Measurements from ENCODE around the gene RAB31.

RAB31 gene

DNA sequence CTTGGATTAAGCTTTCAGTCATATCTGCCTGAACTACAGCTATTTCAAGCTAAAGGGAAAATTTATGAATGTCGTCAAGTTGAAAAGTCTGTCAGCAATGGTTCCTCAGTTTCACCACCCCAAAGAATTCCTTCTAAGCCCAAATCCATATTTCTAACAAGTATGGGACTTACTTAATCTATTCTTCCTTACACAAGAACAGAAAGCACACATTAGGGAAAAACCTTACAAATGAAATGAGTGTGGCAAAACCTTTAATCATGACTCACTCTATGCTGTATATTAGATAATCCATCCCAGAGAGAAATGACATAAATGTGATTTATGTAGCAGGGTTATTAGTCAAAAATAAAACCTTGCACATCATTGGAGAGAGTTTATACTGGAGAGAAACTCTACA lies 78.9 kb downstream of the RAB31 start:
- no peaks in the 10 kb centered on the region for H3K36me3 Mint-ChIP-seq (ENCODE audit: low read depth)
- H3K9me3 Mint-ChIP-seq, result no peaks in the 10 kb centered on the region
- H3K4me1 Mint-ChIP-seq (ENCODE audit: low read depth), result no peaks in the 10 kb centered on the region
- H3K27ac Mint-ChIP-seq, result no peak overlapping the region
- H3K27me3 Mint-ChIP-seq (ENCODE audit: low read depth), result peaks cover 4% of the 10 kb centered on the region
- no peak overlapping the region for H3K4me3 Mint-ChIP-seq

DNA sequence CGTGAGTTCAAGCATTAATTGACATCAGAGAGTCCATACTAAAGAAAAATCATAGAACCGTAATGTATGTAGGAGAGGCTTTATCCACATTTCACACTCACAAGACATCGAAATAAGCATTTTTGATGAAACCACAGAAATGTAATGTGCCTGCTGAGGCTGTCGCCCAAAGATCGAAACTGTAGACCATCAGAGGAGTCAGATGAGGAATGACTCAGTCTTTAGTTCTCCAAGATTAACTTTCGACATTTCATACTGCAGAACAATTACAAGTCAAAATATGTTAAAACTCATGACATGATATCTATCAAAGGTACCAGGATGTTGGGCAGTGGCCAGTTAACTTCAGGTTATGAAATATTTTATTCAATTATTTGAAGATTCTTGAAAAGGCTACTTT lies 79.6 kb downstream of the RAB31 start:
- Mint-ChIP-seq H3K4me1 (ENCODE audit: low read depth) (no peaks in the 10 kb centered on the region), H3K27ac (no peak overlapping the region), H3K9me3 (no peaks in the 10 kb centered on the region), H3K36me3 (ENCODE audit: low read depth) (no peaks in the 10 kb centered on the region), H3K27me3 (ENCODE audit: low read depth) (peaks cover 4% of the 10 kb centered on the region), H3K4me3 (no peak overlapping the region)

DNA sequence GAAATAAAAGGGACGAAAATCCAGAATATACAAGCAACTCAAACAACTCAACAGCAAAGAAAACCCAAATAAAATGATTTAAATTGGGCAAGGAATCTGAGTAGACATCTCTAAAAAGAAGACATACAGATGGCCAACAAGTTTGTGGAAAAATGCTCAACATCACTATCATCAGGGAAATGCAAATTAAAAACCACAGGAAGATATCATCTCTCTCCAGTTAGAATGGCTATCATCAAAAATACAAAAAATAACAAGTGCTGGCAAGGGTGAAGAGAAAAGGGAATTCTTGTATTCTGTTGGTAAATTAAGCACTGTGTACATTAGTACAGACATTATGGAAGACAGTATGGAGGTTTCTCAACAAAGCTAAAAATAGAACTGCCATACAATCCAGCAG lies 80.0 kb downstream of the RAB31 start:
- H3K9me3 Mint-ChIP-seq, result no peaks in the 10 kb centered on the region
- no peak overlapping the region for H3K27ac Mint-ChIP-seq
- H3K36me3 Mint-ChIP-seq (ENCODE audit: low read depth), result no peaks in the 10 kb centered on the region
- H3K4me3 Mint-ChIP-seq, result no peak overlapping the region
- H3K27me3 Mint-ChIP-seq (ENCODE audit: low read depth), result peaks cover 4% of the 10 kb centered on the region
- H3K4me1 Mint-ChIP-seq (ENCODE audit: low read depth), result no peaks in the 10 kb centered on the region

GRCh38 chr18:9788860-9789259 lies 80.8 kb downstream of the RAB31 start:
- Mint-ChIP-seq H3K4me3 (no peak overlapping the region), H3K36me3 (ENCODE audit: low read depth) (no peaks in the 10 kb centered on the region), H3K9me3 (no peaks in the 10 kb centered on the region), H3K27me3 (ENCODE audit: low read depth) (peaks cover 4% of the 10 kb centered on the region), H3K4me1 (ENCODE audit: low read depth) (no peaks in the 10 kb centered on the region), H3K27ac (no peak overlapping the region)

DNA sequence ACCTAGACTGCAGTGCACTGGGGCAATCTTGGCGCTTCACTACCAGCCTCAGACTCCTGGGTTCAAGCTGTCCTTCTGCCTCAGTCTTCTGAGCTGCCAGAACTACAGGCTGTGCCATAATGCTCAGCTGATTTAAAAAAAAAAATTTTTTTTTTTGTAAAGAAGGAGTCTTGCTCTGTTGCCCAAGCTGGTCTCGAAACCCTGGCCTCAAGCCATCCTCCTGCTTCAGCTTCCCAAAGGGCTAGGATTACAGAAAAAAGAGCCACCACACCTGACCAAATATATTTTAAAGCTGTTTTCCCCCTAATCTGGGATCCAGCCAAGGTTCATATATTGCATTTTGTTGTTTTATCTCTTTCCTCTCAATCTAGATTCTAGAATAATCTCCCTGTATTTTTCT lies 82.2 kb downstream of the RAB31 start:
- no peak overlapping the region for H3K4me3 Mint-ChIP-seq
- H3K36me3 Mint-ChIP-seq (ENCODE audit: low read depth), result no peaks in the 10 kb centered on the region
- no peaks in the 10 kb centered on the region for H3K9me3 Mint-ChIP-seq
- H3K27me3 Mint-ChIP-seq (ENCODE audit: low read depth), result peaks cover 4% of the 10 kb centered on the region
- H3K4me1 Mint-ChIP-seq (ENCODE audit: low read depth), result no peaks in the 10 kb centered on the region
- no peak overlapping the region for H3K27ac Mint-ChIP-seq

GRCh38 chr18:9791991-9792390 lies 83.9 kb downstream of the RAB31 start:
- H3K27me3 Mint-ChIP-seq (ENCODE audit: low read depth), result no peaks in the 10 kb centered on the region
- H3K4me1 Mint-ChIP-seq (ENCODE audit: low read depth), result no peaks in the 10 kb centered on the region
- H3K36me3 Mint-ChIP-seq (ENCODE audit: low read depth), result no peaks in the 10 kb centered on the region
- H3K9me3 Mint-ChIP-seq, result no peaks in the 10 kb centered on the region
- no peak overlapping the region for H3K4me3 Mint-ChIP-seq
- H3K27ac Mint-ChIP-seq, result no peak overlapping the region

DNA sequence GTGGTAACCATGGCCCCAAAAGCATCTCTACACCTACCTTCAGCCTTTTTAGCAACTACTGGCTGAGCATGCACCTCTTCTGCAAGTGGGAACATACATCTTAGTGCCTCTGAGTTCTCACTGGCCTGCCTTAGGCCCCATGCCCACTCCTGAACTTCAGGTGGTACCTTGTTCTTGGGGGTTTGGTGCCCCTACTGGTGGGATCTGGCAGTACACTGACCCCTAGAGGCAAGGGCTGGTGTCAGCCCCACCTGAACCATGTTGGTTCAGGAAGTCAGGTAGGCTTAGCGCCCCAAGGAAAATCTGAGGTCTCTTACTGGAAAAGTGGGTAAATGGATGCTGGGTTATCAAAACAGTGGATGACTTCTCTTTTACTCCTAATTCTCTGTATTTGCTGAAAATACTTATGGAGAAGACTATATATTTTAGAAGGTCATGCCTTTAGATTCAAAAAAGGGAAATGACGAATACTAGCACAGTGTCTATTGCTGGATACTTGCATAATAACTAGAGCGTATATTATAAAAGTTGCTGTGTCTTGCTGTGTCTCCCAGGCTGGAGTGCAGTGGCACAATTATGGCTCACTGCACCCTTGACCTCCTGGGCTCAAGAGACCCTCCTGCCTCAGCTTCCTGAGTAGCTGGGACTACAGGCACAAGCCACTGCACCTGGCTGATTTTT lies 84.6 kb downstream of the RAB31 start:
- Mint-ChIP-seq H3K9me3 (no peaks in the 10 kb centered on the region), H3K27ac (no peak overlapping the region), H3K27me3 (ENCODE audit: low read depth) (no peaks in the 10 kb centered on the region), H3K4me3 (no peak overlapping the region), H3K36me3 (ENCODE audit: low read depth) (no peaks in the 10 kb centered on the region), H3K4me1 (ENCODE audit: low read depth) (no peaks in the 10 kb centered on the region)

- Mint-ChIP-seq H3K27me3 (ENCODE audit: low read depth) (no peaks in the 10 kb centered on the region), H3K36me3 (ENCODE audit: low read depth) (no peaks in the 10 kb centered on the region), H3K4me1 (ENCODE audit: low read depth) (no peaks in the 10 kb centered on the region), H3K9me3 (no peaks in the 10 kb centered on the region), H3K27ac (no peak overlapping the region), H3K4me3 (no peak overlapping the region)
Measured at GRCh38 chr18:9796011-9796410, 87.9 kb downstream of the RAB31 start.

DNA sequence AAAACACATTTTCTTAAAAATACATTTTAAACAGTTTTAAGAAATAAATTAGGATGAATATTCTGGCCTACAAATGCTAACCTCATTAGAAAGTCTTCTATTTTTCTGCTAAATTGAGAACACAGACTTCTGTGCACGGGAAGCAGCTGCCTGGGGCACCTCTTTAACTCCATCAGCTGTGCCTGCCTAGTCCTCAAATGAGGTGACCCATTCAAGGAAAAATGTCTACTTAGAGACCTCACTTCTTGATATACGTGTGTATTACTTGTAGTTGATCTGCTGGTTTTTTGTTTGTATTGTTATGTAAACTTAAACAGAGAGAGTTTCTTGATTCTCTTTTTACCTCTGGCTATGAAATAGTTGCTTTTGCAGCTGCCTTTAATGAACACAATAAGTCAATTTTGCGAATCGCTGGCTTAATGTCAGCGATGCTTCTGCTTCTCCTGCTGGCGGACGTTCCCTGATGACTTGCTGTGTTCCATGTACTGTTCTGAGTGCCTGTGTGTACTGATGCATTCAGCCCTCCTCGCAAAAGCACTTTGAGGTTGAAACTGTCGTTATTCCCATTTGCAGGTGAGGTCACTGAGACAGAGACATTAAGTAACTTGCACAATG lies 88.9 kb downstream of the RAB31 start:
- no peaks in the 10 kb centered on the region for H3K27me3 Mint-ChIP-seq (ENCODE audit: low read depth)
- no peaks in the 10 kb centered on the region for H3K36me3 Mint-ChIP-seq (ENCODE audit: low read depth)
- no peak overlapping the region for H3K27ac Mint-ChIP-seq
- H3K4me3 Mint-ChIP-seq, result no peak overlapping the region
- H3K4me1 Mint-ChIP-seq (ENCODE audit: low read depth), result no peaks in the 10 kb centered on the region
- H3K9me3 Mint-ChIP-seq, result no peaks in the 10 kb centered on the region

GRCh38 chr18:9802175-9803062 lies 94.3 kb downstream of the RAB31 start:
- Mint-ChIP-seq H3K27me3 (ENCODE audit: low read depth) (no peaks in the 10 kb centered on the region), H3K4me3 (no peak overlapping the region), H3K27ac (no peak overlapping the region), H3K36me3 (ENCODE audit: low read depth) (no peaks in the 10 kb centered on the region), H3K4me1 (ENCODE audit: low read depth) (no peaks in the 10 kb centered on the region), H3K9me3 (no peaks in the 10 kb centered on the region)

DNA sequence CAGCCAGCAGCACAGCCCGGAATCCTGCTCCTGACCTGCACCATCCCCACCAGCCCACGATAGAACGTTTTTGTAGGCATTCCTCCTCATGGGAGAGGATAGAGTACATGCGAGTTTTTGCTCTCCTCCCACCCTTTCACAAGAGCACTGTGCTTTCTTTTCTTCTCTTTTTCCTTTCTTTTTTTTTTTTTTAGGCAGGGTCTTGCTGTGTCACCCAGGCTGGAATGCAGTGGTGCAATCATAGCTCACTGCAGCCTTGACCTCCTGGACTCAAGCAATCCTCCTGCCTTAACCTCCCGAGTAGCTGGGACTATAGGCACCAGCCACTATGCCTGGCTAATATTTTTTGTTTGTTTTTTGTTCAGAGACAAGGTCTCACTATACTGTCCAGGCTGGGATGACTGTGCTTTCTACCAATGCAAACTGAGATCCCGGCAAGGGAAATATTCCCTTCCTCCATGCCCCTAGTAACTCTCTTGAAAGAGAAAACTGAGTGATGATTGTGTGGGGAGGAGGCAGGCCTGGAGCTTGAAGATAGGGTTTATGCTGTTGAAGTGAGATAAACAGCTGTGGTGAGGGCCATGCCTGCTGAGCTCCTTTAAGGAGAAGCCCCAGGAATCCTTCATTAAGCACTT lies 95.1 kb downstream of the RAB31 start:
- Mint-ChIP-seq H3K9me3 (no peaks in the 10 kb centered on the region), H3K4me3 (no peak overlapping the region), H3K4me1 (ENCODE audit: low read depth) (no peaks in the 10 kb centered on the region), H3K27me3 (ENCODE audit: low read depth) (no peaks in the 10 kb centered on the region), H3K27ac (no peak overlapping the region), H3K36me3 (ENCODE audit: low read depth) (no peaks in the 10 kb centered on the region)

DNA sequence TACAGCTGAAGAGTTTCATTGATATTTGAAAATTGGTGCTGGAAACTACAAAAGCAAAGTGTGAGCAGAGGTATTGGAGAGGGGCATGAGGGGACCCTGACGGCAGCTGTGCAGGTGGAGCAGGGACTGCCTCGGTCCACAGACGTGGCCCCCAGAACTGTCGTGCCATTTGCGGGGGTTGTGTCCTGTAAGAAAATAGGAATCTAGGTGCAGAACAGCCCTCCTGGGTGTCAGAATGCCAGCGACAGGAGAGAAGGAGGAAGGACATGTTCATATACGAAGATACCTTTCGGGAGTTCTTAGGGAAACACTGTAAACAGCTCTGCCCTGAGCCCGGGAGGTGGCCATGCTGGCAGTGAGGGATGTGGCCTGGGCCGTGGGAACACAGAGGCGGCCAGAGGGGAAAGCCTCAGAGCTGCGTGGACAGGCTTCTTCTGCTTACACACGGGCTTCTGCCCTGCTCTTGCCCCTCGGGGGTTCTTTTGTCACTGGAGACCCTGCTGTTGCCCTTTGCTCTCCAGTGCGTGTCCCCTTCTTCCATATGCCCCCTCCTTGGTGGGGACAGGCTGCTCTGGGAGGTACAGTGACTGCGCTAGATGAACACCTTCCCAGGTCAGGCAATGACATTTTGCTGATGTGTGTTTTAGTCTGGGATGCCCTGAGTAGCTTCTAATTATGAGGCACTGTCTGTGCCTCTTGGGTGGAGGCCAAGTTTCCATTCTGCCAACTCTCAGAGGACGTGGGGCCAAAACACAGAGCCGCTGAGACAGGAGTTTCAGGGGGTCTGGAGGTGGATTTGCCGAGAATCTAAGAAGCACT lies 95.8 kb downstream of the RAB31 start:
- Mint-ChIP-seq H3K4me1 (ENCODE audit: low read depth) (no peaks in the 10 kb centered on the region), H3K36me3 (ENCODE audit: low read depth) (no peaks in the 10 kb centered on the region), H3K9me3 (no peaks in the 10 kb centered on the region), H3K27ac (no peak overlapping the region), H3K4me3 (no peak overlapping the region), H3K27me3 (ENCODE audit: low read depth) (no peaks in the 10 kb centered on the region)

DNA sequence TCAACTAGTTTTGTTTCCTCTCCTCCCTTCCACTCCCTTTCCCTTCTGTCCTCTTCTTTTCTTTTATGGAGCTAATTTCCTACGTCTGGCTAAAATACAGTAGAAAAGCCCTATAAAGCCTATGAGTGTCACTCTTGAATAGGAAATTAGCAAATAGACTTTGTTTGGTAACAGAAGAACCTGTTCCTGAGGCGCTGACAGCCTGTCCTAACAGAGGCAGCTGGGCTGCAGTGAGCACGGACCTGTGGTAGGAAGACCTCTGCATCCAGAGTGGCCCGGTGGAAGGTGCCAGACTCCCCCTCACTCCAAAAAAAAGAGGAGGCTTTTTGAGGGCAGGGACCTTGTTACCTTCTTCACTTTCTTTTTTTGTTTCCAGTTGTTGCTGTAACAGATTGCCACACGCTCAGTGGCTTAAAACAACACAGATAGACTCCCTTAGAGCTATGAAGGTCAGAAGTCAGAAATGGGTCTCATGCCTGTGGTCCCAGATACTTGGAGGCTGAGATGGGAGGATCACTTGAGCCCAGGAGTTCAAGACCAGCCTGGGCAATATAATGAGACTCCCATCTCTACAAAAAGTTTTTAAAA lies 96.5 kb downstream of the RAB31 start:
- H3K4me3 Mint-ChIP-seq, result no peak overlapping the region

GRCh38 chr18:9806905-9807304 lies 98.8 kb downstream of the RAB31 start:
- Mint-ChIP-seq H3K9me3 (no peaks in the 10 kb centered on the region), H3K4me3 (no peak overlapping the region), H3K4me1 (ENCODE audit: low read depth) (no peaks in the 10 kb centered on the region), H3K36me3 (ENCODE audit: low read depth) (no peaks in the 10 kb centered on the region), H3K27ac (no peak overlapping the region), H3K27me3 (ENCODE audit: low read depth) (no peaks in the 10 kb centered on the region)

More for the DNA sequence above, 96.5 kb downstream of the RAB31 start:
- no peaks in the 10 kb centered on the region for H3K27me3 Mint-ChIP-seq (ENCODE audit: low read depth)
- no peak overlapping the region for H3K27ac Mint-ChIP-seq
- no peaks in the 10 kb centered on the region for H3K9me3 Mint-ChIP-seq
- no peaks in the 10 kb centered on the region for H3K4me1 Mint-ChIP-seq (ENCODE audit: low read depth)
- H3K36me3 Mint-ChIP-seq (ENCODE audit: low read depth), result no peaks in the 10 kb centered on the region

Measured in T-helper 1 cell treated with Interleukin-12 subunit alpha and Interleukin-12 subunit beta and Interleukin-4 antibody, amounts not matched to agents 30 μg/mL and 1 μg/mL, for 36 hours (primary cell).